Left lung (tissue), 10 donors: Measurements from ENCODE around the gene DEK. TPM values are rescaled to one million over a fixed set of nuclear protein-coding genes. Genes with fewer than 3 reads are reported as not detected.

Experiments
- ATAC-seq: fragments of 200-7000 bp; cut with Tn5 transposase; one replicate; pipeline ENCODE4 v1.9.1; 2020; ENCODE audit warnings: moderate library complexity
- DNase-seq, 4 donors: peaks; one replicate each; pipeline ENCODE4 v3.0.0-alpha.2; 2013 to 2020
- H3K27ac ChIP-seq, 2 donors: fragments of 200-600 bp; sonication (generic) in 1 of 2; one replicate each; pipeline versions ENCODE4 v1.5.0 to v1.8.0; 2020 to 2021
- H3K27me3 ChIP-seq, 2 donors: fragments of 200-600 bp; sonication (generic) in 1 of 2; one replicate each; pipeline versions ENCODE4 v1.5.0 to v1.8.0; 2020 to 2021
- H3K36me3 ChIP-seq, 2 donors: fragments of 200-600 bp; sonication (generic) in 1 of 2; one replicate each; pipeline versions ENCODE4 v1.5.0 to v1.8.0; 2020 to 2021
- H3K4me1 ChIP-seq, 2 donors: fragments of 200-600 bp; one replicate each; pipeline ENCODE4 v1.8.0; 2021
- H3K4me3 ChIP-seq, 2 donors: fragments of 200-600 bp; sonication (generic) in 1 of 2; one replicate each; pipeline versions ENCODE4 v1.5.0 to v1.8.0; 2020 to 2021; ENCODE audit warnings: mild to moderate bottlenecking in 1 of 2
- H3K9me3 ChIP-seq, 2 donors: fragments of 200-600 bp; sonication (generic) in 1 of 2; one replicate each; pipeline versions ENCODE4 v1.5.0 to v1.8.0; 2020 to 2021
- CTCF ChIP-seq, 2 donors: fragments of 200-600 bp; sonication (generic) in 1 of 2; IDR thresholded peaks; one replicate each; pipeline versions ENCODE4 v1.5.0 to v1.8.0; 2021; ENCODE audit warnings: antibody characterized with exemption in 2 of 2
- intact Hi-C, 2 donors: fragments of 100-400 bp; cut with DNase I; formaldehyde crosslinking; loops; one replicate each; pipeline versions ENCODE4 v1.11.2 to v1.14.2; 2022
- polyA plus RNA-seq, 6 donors: library from polyadenylated mRNA; unstranded; fragments of 120-200 nt; gene quantifications; one replicate each; pipeline ENCODE4 v1.2.1, GENCODE V29; 2013; ENCODE audit not compliant: insufficient read length in 6 of 6
- total RNA-seq, 2 donors: library from RNA; stranded (reverse); fragmentation: NEBNext Ultra II Directional; extraction: Animal tissue kit (Norgen Biotek cat#: 25700); gene quantifications; one replicate each; pipeline ENCODE4 v1.2.1, GENCODE V29; 2021
- donor health status: DM: no; HTN: yes; CAD: no.
- donor health status: DM: no; HTN: no; CAD: no.

DEK gene
- total and polyA plus RNA-seq, 8 donors, result 60.7 to 196 (median 167) TPM

DNA sequence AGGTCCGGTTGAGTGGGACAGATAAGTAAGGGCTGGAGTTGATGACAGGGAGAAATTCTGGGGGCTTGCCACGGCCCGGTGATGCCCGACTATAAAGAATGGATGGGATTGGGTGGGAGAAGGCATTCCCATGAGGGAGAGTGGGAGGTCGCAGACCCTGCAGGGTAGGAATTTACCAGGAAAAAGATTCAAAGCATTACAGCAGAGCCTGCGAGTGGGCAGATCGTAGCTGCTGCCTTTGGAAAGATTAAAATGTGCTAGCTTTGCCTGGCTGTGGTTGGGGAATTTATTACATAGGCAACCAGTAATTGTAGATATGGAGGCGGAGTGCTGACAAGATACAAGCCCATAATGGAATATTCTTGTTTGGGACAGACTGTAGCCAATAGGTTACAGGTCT, 59.6 kb downstream of the DEK start:
- no peak overlapping the region for H3K4me3 ChIP-seq
- H3K4me1 ChIP-seq, result no peaks in the 10 kb centered on the region
- TF ChIP-seq CTCF (IDR thresholded peaks at IDR 0.05), result no peak
- intact Hi-C loops, result no loop called here
- DNase-seq, result no peak
- no peaks in the 10 kb centered on the region for H3K9me3 ChIP-seq
- peaks cover 0 to 92% of the 10 kb centered on the region in 2 donors for H3K36me3 ChIP-seq
- no peak for ATAC-seq
- no peak overlapping the region for H3K27ac ChIP-seq
- no peaks in the 10 kb centered on the region for H3K27me3 ChIP-seq

DNA sequence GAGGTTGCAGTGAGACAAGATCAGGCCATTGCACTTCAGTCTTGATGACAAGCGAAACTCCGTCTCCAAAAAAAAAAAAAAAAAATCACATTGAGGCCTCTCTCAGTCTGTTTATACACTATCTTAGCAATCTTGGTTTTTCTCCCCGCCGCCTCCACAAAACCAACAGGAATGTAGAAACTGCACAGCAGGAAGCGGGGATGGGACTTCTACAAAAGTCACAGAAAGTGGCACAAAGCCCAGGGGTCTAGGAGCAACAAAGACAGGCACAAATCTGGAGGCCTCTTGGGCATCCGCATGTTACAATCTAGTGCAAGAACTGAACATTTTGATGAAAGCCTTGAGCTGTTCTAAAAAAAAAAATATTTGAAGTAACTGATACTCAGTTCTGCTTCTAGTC, 60.5 kb downstream of the DEK start:
- no peaks in the 10 kb centered on the region for H3K9me3 ChIP-seq
- no peak for ATAC-seq
- TF ChIP-seq CTCF (IDR thresholded peaks at IDR 0.05), result no peak
- H3K27ac ChIP-seq, result no peak overlapping the region
- peaks cover 0 to 92% of the 10 kb centered on the region in 2 donors for H3K36me3 ChIP-seq
- DNase-seq, result no peak
- no peak overlapping the region for H3K4me3 ChIP-seq
- H3K4me1 ChIP-seq, result no peaks in the 10 kb centered on the region
- intact Hi-C loops, result no loop called here
- H3K27me3 ChIP-seq, result no peaks in the 10 kb centered on the region

DNA sequence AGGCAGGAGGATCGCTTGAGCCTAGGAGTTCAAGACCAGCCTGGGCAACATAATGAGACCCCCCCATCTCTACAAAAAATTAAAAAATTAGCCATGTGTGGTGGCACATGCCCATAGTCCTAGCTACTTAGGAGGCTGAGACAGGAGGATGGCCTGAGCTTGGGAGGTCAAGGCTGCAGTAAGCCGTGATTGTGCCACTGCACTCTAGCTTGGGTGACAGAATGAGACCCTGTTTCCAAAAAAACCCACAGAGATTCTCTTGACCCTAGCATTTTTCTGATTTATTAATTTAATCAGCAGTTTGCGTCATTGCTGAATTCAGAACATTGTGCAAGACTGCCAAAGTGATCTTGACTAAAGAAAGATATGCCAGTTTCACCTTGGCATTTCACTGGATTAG, 72.3 kb downstream of the DEK start:
- Histone ChIP-seq H3K27ac (no peak overlapping the region), H3K9me3 (no peaks in the 10 kb centered on the region), H3K4me3 (no peak overlapping the region), H3K36me3 (peaks cover 0 to 55% of the 10 kb centered on the region in 2 donors), H3K4me1 (no peaks in the 10 kb centered on the region), H3K27me3 (no peaks in the 10 kb centered on the region)
- ATAC-seq (no peak), DNase-seq (no peak)
- TF ChIP-seq CTCF (IDR thresholded peaks at IDR 0.05), result no peak
- intact Hi-C loops, result no loop called here

DNA sequence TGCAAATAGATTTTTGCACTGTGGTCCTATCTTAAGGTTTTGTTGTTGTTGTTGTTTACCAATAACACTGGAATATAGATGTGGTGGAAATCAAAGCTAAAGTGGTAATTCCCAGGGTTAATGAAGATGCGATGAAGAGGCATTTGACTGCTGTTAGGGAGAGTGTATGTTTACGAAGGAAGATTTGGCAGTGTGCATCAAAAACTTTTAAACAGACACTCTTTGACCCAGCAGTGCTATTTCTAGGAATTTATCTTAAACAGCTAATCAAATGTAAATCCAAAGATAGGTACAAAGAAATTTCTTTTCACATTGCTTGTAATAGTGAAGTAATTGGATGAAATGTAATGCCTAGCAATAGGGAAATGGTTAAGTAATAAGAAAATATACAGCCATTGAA, 75.1 kb downstream of the DEK start:
- intact Hi-C loops, result no loop called here
- peaks cover 0 to 46% of the 10 kb centered on the region in 2 donors for H3K36me3 ChIP-seq
- ATAC-seq, result no peak

DNA sequence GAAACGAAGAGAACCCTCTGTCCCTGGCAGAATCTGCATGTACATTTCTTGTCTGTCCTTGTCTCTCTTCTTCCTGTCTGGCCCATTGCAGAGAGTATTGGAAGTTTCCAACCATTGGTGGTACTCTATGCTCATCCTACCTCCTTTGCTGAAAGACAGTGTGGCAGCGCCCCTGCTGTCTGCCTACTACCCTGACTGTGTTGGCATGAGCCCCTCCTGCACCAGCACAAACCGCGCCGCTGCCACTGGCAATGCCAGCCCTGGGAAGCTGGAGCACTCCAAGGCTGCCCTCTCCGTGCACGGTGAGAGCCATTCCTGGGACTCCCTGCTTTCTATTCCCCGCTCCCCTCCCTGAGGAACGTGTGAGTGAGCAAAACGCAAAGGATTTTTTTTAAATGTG, 76.6 kb downstream of the DEK start:
- Histone ChIP-seq H3K9me3 (no peaks in the 10 kb centered on the region), H3K27ac (no peak overlapping the region), H3K4me1 (peaks cover 4 to 14% of the 10 kb centered on the region in 2 donors), H3K27me3 (no peaks in the 10 kb centered on the region), H3K4me3 (no peak overlapping the region), H3K36me3 (peaks cover 0 to 32% of the 10 kb centered on the region in 2 donors)
- ATAC-seq (no peak), DNase-seq (no peak)
- no peak for TF ChIP-seq CTCF (IDR thresholded peaks at IDR 0.05)
- intact Hi-C loops, result no loop called here

More for the DNA sequence above, 75.1 kb downstream of the DEK start:
- H3K27ac ChIP-seq, result no peak overlapping the region
- DNase-seq, result no peak
- no peak overlapping the region for H3K4me3 ChIP-seq
- peaks cover 4 to 14% of the 10 kb centered on the region in 2 donors for H3K4me1 ChIP-seq
- H3K9me3 ChIP-seq, result no peaks in the 10 kb centered on the region
- H3K27me3 ChIP-seq, result no peaks in the 10 kb centered on the region
- TF ChIP-seq CTCF (IDR thresholded peaks at IDR 0.05), result no peak
